CD14-positive monocyte (primary cell): ENCODE data around the gene SSBP3. TPM values are rescaled to one million over a fixed set of nuclear protein-coding genes. Genes with fewer than 3 reads are reported as not detected.

Experiments used
- DNase-seq, 3 donors: peaks; one replicate each; pipeline ENCODE4 v3.0.0-alpha.2; 2011 to 2022
- H2AFZ ChIP-seq: 2 replicates; pipeline ENCODE4 v1.6.0; 2012; ENCODE audit warnings: mild to moderate bottlenecking, low read depth, low read length, inconsistent platforms; ENCODE audit not compliant: insufficient read depth, poor library complexity, severe bottlenecking
- H3K27ac ChIP-seq, 2 donors: 1 replicate in 1 of 2; 2 replicates in 1 of 2; pipeline ENCODE4 v1.5.1; 2012 to 2013; ENCODE audit warnings: low read length in 2 of 2, control low read depth in 1 of 2, inconsistent platforms in 1 of 2, low read depth in 1 of 2, mild to moderate bottlenecking in 1 of 2
- H3K27me3 ChIP-seq, 2 donors: one replicate each; pipeline versions ENCODE4 v1.6.0 to v1.6.1; 2011 to 2013; ENCODE audit warnings: low read length in 2 of 2; ENCODE audit not compliant: control insufficient read depth in 2 of 2, insufficient read depth in 2 of 2
- H3K36me3 ChIP-seq, 2 donors: replicated peaks in 1 of 2; 1 replicate in 1 of 2; 2 replicates in 1 of 2; pipeline versions ENCODE4 v1.5.1 to v1.6.1; 2012 to 2013; ENCODE audit warnings: low read length in 2 of 2, control low read depth in 1 of 2, inconsistent platforms in 1 of 2, mild to moderate bottlenecking in 1 of 2; ENCODE audit not compliant: insufficient read depth in 2 of 2, control insufficient read depth in 1 of 2
- H3K4me1 ChIP-seq, 2 donors: 1 replicate in 1 of 2; 2 replicates in 1 of 2; pipeline versions ENCODE4 v1.5.1 to v1.6.1; 2012 to 2013; ENCODE audit warnings: low read length in 2 of 2, control low read depth in 1 of 2, inconsistent platforms in 1 of 2, mild to moderate bottlenecking in 1 of 2, moderate library complexity in 1 of 2; ENCODE audit not compliant: insufficient read depth in 2 of 2, control insufficient read depth in 1 of 2
- H3K4me2 ChIP-seq: replicated peaks from 2 replicates; pipeline ENCODE3; 2012; ENCODE audit warnings: low read length, moderate library complexity, mild to moderate bottlenecking; ENCODE audit not compliant: poor library complexity, severe bottlenecking; ENCODE audit errors: extremely low read depth
- H3K4me3 ChIP-seq, 3 experiments: fragments of 200-600 bp in 1 of 3; sonication (generic) in 1 of 3; replicated peaks in 1 of 3; 1 replicate in 2 of 3; 2 replicates in 1 of 3; pipeline ENCODE4 v1.5.1; 2011 to 2013; ENCODE audit warnings: low read length in 3 of 3, mild to moderate bottlenecking in 3 of 3, control low read depth in 2 of 3, low read depth in 2 of 3, inconsistent platforms in 1 of 3, moderate library complexity in 1 of 3
- H3K79me2 ChIP-seq: 2 replicates; pipeline ENCODE4 v1.6.0; 2012; ENCODE audit warnings: mild to moderate bottlenecking, control low read depth, inconsistent platforms, low read length, moderate library complexity; ENCODE audit not compliant: insufficient read depth
- H3K9ac ChIP-seq: 2 replicates; pipeline ENCODE4 v1.6.0; 2017; ENCODE audit warnings: low read length, mild to moderate bottlenecking; ENCODE audit not compliant: insufficient read depth, poor library complexity, severe bottlenecking
- H3K9me3 ChIP-seq, 2 donors: replicated peaks in 1 of 2; 1 replicate in 1 of 2; 2 replicates in 1 of 2; pipeline versions ENCODE4 v1.5.1 to v1.6.1; 2012 to 2013; ENCODE audit warnings: low read length in 2 of 2, control low read depth in 1 of 2; ENCODE audit not compliant: control insufficient read depth in 1 of 2, insufficient read depth in 1 of 2
- H4K20me1 ChIP-seq: 2 replicates; pipeline ENCODE4 v1.6.0; 2012; ENCODE audit warnings: mild to moderate bottlenecking, low read length, control low read depth, moderate library complexity; ENCODE audit not compliant: insufficient read depth
- H3K27ac Mint-ChIP-seq, 7 donors: one replicate each; pipeline ENCODE4 v1.8.0; 2020; ENCODE audit warnings: mild to moderate bottlenecking in 7 of 7, mixed read lengths in 7 of 7, moderate library complexity in 6 of 7, inconsistent platforms in 2 of 7
- H3K27me3 Mint-ChIP-seq, 3 donors: one replicate each; pipeline ENCODE4 v1.8.0; 2021 to 2022; ENCODE audit warnings: low read depth in 3 of 3, mild to moderate bottlenecking in 3 of 3, mixed read lengths in 3 of 3, moderate library complexity in 3 of 3, inconsistent platforms in 1 of 3
- H3K36me3 Mint-ChIP-seq, 2 donors: one replicate each; pipeline ENCODE4 v1.8.0; 2020; ENCODE audit warnings: mixed read lengths in 2 of 2, inconsistent platforms in 1 of 2, mild to moderate bottlenecking in 1 of 2
- H3K4me1 Mint-ChIP-seq: one replicate; pipeline ENCODE4 v1.8.0; 2020; ENCODE audit warnings: mild to moderate bottlenecking, mixed read lengths
- H3K4me3 Mint-ChIP-seq, 2 donors: one replicate each; pipeline ENCODE4 v1.8.0; 2020; ENCODE audit warnings: mild to moderate bottlenecking in 2 of 2, mixed read lengths in 2 of 2, moderate library complexity in 1 of 2
- H3K9me3 Mint-ChIP-seq, 7 donors: one replicate each; pipeline ENCODE4 v1.8.0; 2020 to 2022; ENCODE audit warnings: mixed read lengths in 7 of 7, mild to moderate bottlenecking in 6 of 7, moderate library complexity in 6 of 7, inconsistent platforms in 2 of 7
- CTCF ChIP-seq: fragments of 200-600 bp; IDR thresholded peaks from one replicate; pipeline ENCODE4 v1.8.0; 2022; ENCODE audit warnings: antibody characterized with exemption, mild to moderate bottlenecking
- WGBS: methylation state at CpG from one replicate; pipeline ENCODE4 v1.1.5; 2013; ENCODE audit warnings: missing lambda C conversion rate; ENCODE audit not compliant: insufficient coverage; 5-methylcytosine and 5-hydroxymethylcytosine counted together
- intact Hi-C, 2 donors: fragments of 100-400 bp; cut with micrococcal nuclease; formaldehyde crosslinking; loops; one replicate each; pipeline versions ENCODE4 v1.15.0 to v1.15.1; 2023
- polyA plus RNA-seq, 3 donors: library from polyadenylated mRNA; depleted of rRNA in 1 of 3; unstranded in 2 of 3; stranded (reverse) in 1 of 3; fragments of 300-500 nt in 2 of 3; fragments of >200 nt in 1 of 3; fragmentation: Illumina TruSeq in 2 of 3; gene quantifications; 1 replicate in 2 of 3; 2 replicates in 1 of 3; pipeline ENCODE4 v1.2.3, GENCODE V29; 2012 to 2021

Gene SSBP3
- polyA plus RNA-seq, 3 donors: 4.1 to 30.7 (median 4.3) TPM

- H3K9me3 ChIP-seq: no peaks in the 10 kb centered on the region
- intact Hi-C loops: no loop called here
- H3K27me3 ChIP-seq: no peaks in the 10 kb centered on the region
- no peak overlapping the region for H3K4me3 ChIP-seq
- H3K4me2 ChIP-seq: no peak overlapping the region
- no peak overlapping the region for H2AFZ ChIP-seq
- DNase-seq: no peak
- no peak overlapping the region for H3K9ac ChIP-seq
- Mint-ChIP-seq H3K27ac (no peak overlapping the region), H3K4me1 (peaks cover 25% of the 10 kb centered on the region), H3K36me3 (peaks cover 84 to 89% of the 10 kb centered on the region in 2 donors), H3K4me3 (no peak overlapping the region), H3K27me3 (peaks cover 1 to 4% (median 3%) of the 10 kb centered on the region in 3 donors), H3K9me3 (no peaks in the 10 kb centered on the region)
- H3K36me3 ChIP-seq: peaks cover 49 to 78% of the 10 kb centered on the region in 2 donors
- no peak overlapping the region for H3K27ac ChIP-seq
- TF ChIP-seq CTCF: no peak
- WGBS: 93% methylated on average over 4 of the region's 9 CpGs
- H3K79me2 ChIP-seq: no peaks in the 10 kb centered on the region
- H4K20me1 ChIP-seq: peaks cover 90% of the 10 kb centered on the region
- peaks cover 5 to 15% of the 10 kb centered on the region in 2 donors for H3K4me1 ChIP-seq
Observed at GRCh38 chr1:54398963-54399528, 7.1 kb downstream of the SSBP3 start.

GRCh38 chr1:54397980-54398379, 8.2 kb downstream of the SSBP3 start:
- no peak overlapping the region for H3K4me2 ChIP-seq
- no peak for TF ChIP-seq CTCF
- H3K4me3 Mint-ChIP-seq: no peak overlapping the region
- no peak overlapping the region for H3K27ac ChIP-seq
- H2AFZ ChIP-seq: no peak overlapping the region
- H3K4me3 ChIP-seq: no peak overlapping the region
- H3K36me3 ChIP-seq: peaks cover 58 to 87% of the 10 kb centered on the region in 2 donors
- peaks cover 88% of the 10 kb centered on the region for H4K20me1 ChIP-seq
- H3K36me3 Mint-ChIP-seq: peaks cover 80 to 91% of the 10 kb centered on the region in 2 donors
- no peak overlapping the region for H3K27ac Mint-ChIP-seq
- H3K9me3 ChIP-seq: no peaks in the 10 kb centered on the region
- DNase-seq: no peak
- H3K9ac ChIP-seq: no peak overlapping the region
- whole genome bisulfite sequencing: no CpG with 5 or more reads among the region's 3 CpGs
- H3K9me3 Mint-ChIP-seq: peaks cover 0 to under 1% (median 0%) of the 10 kb centered on the region in 7 donors
- peaks cover 15% of the 10 kb centered on the region for H3K4me1 Mint-ChIP-seq
- intact Hi-C loops: no loop called here
- H3K27me3 Mint-ChIP-seq: no peaks in the 10 kb centered on the region
- H3K4me1 ChIP-seq: peaks cover 0 to 5% of the 10 kb centered on the region in 2 donors
- no peaks in the 10 kb centered on the region for H3K79me2 ChIP-seq
- H3K27me3 ChIP-seq: no peaks in the 10 kb centered on the region
